Fibroblast of skin of abdomen (primary cell): ENCODE data around the gene DNAJC13. TPM values are rescaled to one million over a fixed set of nuclear protein-coding genes. Genes with fewer than 3 reads are reported as not detected.
A peak's percentile ranks its signal among the peaks of the same experiment; 100 is the strongest.
"Not testable (repeated sequence)": the region's sequence is repeated elsewhere in the genome, so short reads cannot be mapped to it uniquely, and the experiment has no call there.

Experiments
- DNase-seq: peaks from one replicate; pipeline ENCODE4 v3.0.0-alpha.2; 2013
- polyA plus RNA-seq, 2 experiments: library from polyadenylated mRNA; unstranded; fragments of 120-200 nt; gene quantifications; one replicate each; pipeline ENCODE4 v1.2.1, GENCODE V29; 2013; ENCODE audit not compliant: insufficient read length in 2 of 2

The DNAJC13 gene, protein sequence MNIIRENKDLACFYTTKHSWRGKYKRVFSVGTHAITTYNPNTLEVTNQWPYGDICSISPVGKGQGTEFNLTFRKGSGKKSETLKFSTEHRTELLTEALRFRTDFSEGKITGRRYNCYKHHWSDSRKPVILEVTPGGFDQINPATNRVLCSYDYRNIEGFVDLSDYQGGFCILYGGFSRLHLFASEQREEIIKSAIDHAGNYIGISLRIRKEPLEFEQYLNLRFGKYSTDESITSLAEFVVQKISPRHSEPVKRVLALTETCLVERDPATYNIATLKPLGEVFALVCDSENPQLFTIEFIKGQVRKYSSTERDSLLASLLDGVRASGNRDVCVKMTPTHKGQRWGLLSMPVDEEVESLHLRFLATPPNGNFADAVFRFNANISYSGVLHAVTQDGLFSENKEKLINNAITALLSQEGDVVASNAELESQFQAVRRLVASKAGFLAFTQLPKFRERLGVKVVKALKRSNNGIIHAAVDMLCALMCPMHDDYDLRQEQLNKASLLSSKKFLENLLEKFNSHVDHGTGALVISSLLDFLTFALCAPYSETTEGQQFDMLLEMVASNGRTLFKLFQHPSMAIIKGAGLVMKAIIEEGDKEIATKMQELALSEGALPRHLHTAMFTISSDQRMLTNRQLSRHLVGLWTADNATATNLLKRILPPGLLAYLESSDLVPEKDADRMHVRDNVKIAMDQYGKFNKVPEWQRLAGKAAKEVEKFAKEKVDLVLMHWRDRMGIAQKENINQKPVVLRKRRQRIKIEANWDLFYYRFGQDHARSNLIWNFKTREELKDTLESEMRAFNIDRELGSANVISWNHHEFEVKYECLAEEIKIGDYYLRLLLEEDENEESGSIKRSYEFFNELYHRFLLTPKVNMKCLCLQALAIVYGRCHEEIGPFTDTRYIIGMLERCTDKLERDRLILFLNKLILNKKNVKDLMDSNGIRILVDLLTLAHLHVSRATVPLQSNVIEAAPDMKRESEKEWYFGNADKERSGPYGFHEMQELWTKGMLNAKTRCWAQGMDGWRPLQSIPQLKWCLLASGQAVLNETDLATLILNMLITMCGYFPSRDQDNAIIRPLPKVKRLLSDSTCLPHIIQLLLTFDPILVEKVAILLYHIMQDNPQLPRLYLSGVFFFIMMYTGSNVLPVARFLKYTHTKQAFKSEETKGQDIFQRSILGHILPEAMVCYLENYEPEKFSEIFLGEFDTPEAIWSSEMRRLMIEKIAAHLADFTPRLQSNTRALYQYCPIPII (N-terminal part only)
- polyA plus RNA-seq (2013, experiment 1 of 2; ENCODE audit: insufficient read length): 42.7 TPM
- 43.6 TPM for polyA plus RNA-seq (2013, experiment 2 of 2; ENCODE audit: insufficient read length)

DNA sequence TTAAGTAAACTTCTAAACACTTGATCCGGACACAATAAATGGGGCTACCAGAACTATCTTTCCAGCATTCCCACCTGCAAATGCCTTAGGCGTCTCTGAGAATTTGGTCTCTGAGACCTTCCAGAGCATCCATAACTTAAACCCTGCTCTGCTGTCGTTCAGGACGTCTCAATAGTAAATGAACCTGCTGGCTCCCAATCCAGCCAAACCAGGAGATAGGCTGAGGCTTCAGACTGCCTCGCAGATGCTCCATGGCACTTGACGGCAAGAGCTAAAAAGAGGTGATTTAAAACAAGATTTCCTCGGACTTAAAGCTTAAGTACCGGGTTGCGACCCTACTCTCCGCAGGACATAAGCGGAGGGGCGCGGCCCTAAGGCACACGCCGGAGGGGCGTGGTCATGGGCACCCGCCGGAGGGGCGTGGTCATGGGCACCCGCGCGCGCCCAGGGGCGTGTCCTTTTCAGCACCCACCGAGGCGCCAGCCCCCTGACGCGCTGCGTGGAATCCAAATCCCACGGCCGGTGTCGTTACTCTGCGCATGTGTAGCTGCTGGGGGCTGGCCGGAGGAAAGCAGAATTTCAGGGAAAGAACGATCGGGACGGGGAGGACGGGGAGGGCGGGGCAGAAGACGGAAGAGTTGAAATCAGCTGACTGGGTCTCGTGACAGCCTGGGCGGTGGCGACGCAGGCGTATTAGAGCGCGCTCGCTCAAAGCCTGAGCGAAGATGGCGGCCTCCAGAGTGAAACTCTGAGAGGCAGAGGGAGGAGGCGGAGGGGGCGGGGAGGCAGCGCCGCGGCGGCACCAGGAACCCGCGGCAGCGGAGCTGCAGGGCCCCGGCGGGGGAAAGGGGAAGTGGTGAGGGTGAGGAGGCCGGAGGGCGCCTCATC, at the start of gene DNAJC13:
Gene DNAJC13, plus strand, starts transcription at position 696 of the 888 bp plus-strand sequence. CDS start 17,049 bp downstream, outside the sequence.
- peak; percentile 93 for DNase-seq

DNA sequence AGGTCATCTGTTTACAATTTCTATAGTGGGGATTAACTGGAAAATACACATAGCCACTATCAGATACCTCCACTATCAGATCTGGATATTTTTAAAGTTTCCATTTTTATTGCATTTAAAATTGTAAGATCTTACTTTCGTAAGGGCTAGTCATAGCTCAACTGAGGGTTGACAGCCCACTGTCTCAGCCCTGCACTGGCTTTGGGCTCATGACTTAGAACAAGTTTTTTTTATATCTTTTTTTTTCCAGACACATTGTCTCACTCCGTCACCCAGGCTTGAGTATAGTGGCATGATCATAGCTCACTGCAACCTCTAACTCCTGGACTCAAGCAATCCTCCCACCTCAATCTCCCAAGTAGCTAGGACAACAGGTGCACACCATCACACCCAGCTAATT, 48.8 kb upstream of the DNAJC13 start:
- DNase-seq: no peak

DNA sequence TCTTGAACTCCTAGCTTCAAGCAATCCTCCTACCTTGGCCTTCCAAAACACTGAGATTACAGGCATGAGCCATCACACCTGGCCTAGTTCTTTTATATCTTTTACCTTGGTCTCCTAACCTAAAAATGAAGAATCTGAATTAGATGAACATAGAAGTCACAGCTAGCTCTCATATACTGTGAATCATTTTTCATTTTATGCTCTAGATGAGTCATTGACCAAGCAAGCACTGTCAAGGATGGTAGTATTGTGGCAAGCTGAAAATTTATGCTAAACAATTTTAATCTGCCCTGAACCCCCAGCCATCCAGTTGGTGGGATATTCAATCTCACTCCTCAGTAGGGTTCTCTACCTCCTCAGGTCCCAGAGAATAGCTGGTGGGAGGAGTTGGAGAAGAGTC, 48.3 kb upstream of the DNAJC13 start:
- DNase-seq: no peak

DNA sequence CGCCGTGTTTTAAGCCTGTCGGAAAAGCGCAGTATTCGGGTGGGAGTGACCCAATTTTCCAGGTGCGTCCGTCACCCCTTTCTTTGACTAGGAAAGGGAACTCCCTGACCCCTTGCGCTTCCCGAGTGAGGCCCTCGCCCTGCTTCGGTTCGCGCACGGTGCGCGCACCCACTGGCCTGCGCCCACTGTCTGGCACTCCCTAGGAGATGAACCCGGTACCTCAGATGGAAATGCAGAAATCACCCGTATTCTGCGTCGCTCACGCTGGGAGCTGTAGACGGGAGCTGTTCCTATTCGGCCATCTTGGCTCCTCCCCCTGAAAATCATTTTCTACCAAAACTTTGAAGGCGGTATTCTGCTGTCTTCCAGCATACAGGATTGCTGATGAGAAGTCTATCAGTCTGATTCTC, 40.4 kb upstream of the DNAJC13 start:
- not testable (repeated sequence) for DNase-seq

DNA sequence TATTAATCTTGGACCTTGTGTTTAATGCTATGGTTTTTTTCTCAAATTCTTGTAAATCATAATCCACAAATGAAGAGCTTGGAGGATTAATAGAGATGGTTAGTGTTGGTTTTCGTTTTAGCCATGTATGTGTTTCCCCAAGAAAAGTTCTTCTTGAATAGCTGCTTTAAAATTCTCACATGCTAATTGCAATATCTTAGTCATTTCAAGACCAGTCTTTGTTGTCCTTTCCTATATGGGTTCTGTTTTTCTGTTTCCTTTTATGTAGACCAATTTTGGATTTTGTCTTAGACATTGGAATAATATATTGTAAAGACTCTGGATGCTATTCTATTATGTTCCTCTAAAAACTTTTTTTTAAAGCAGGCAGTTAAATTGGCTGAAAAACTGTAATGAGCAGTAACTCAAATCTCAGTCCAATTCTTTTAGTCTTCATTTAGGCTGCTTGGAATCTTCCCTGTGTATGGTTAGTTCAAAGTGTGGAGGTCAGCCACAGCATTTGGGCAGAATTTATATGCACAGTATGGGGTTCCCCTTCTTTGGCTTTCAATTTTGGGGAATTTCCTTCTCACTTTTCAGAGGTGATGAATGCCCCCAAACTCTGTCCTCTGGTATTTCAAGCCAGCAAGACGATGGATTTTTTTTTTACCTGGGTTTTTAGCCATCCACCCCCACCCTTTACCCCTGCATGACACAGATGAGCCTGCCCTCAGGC, 39.1 kb upstream of the DNAJC13 start:
- DNase-seq: no peak

DNA sequence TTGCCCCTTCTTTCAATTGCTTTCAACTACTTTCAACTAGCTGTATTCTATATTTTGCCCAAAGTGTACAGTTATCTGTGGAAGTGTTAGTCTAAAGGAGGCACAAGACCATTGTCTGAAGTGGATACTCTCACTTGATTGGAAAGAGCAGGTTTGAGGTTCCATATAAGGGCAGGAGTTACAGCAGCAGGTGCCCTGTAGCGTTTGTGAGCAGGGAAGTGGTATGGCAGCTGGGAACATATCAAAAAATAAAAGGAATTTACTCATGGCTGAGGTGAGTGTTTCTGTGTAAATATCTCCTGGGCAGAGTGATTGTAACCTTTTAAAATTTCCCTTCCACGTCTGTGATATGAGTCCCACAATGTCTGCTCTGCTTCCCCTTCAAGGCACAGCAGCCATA, 38.5 kb upstream of the DNAJC13 start:
- no peak for DNase-seq

DNA sequence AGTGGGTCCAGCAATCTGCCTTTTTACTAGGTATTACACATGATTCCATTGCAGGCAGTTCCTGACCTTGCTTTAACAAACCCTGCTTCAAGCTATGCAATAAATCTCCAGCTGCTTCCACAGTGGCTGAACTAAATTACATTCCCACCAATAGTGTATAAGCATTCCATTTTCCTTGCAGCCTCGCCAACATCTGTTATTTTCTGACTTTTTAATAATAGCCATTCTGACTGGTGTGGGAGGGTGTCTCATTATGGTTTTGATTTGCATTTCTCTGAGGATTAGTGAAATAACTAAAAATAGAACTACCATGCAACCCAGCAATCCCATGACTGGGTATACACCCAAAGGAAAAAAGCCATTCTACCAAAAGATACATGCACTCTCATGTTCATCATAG, 36.4 kb upstream of the DNAJC13 start:
- DNase-seq: peak; percentile 13

DNA sequence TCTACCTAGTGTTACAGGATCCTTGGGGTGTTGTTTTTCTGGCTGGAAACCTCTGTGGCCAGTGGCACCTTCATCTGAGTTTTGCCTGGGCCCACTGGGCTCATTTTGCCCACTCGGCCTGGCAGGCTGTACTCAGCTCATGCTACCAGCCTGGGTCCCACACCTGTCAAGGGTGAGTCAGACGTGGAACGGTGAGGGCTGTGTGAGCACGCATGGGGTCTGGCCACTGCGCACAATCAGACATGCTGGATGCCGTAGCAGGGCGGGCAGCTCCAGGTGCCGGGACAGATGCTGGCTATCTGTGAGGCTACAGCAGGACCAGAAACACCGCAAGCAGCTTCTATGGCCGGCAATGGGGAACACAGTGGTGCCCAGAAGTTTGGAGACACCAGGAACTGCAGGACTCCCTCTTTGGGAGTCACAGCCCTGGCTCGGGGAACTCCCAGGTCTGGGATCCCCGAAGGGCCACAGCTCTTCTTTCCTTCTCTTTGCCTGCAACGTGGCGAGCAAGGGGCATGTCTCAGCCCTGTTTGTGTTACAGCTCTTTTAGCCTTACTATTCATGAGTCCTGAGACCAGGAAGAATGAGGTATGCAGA, 35.9 kb upstream of the DNAJC13 start:
- DNase-seq: no peak

DNA sequence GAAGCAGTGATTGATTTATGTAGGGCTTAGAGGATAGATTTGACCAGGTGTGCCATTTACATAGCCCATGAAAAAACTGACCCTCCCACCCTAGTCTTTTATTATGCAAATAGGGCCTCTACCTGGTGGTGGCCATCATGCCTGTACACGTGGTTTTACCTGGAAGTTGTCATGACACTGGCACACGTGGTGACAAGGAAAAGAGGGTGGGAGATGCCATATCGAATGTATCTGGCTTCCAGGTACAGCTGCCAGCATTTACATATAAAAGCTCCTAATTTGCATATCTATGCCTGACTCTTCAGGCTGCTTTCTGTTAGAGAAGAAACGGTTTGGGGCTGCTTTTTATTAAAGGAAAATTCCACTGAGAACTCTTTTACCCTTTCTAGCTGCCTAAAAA, 35.0 kb upstream of the DNAJC13 start:
- DNase-seq: no peak

DNA sequence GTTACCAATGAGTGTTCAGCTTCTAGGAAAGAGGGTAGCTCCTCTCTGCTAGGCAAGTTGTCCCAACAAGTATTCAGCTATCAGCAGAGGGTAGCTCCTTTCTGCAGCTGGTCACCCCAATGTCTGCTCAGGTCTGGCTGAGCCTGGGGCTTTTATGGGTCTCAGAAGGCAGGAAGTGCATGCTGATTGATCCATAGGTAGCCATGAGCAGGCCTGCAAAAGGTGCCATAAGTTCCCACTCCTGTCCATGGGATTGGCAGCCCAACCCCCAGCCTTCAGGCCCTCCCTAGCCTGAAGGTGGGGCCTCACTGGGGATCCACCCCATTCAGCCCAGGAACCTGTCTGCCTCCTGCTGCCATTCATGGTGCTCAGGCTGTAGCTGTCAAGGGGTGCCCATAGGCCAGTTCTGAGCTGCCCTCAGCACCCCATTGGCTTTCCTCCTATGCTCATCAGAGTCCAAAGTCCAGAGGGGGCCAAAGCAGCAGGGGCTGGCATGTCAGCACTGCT, 34.6 kb upstream of the DNAJC13 start:
- DNase-seq: no peak

DNA sequence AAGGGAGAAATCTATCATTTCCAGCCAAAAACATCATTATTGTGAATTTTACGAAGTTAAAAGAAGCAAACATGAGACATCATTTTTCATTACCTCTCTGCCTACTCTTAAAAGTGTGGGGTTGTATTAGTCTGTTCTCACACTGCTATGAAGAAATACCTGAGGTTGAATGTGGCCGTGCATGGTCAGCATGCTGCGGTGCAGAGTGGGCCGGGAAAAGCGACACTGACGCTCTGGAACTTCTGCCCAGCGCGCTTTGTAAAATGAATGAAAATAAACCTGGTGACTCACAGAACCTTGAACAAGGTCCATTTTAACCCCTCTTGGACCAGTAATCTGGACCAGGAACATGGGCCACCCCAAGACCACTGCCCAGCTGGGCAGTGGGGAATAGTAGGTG, 31.0 kb upstream of the DNAJC13 start:
- no peak for DNase-seq

DNA sequence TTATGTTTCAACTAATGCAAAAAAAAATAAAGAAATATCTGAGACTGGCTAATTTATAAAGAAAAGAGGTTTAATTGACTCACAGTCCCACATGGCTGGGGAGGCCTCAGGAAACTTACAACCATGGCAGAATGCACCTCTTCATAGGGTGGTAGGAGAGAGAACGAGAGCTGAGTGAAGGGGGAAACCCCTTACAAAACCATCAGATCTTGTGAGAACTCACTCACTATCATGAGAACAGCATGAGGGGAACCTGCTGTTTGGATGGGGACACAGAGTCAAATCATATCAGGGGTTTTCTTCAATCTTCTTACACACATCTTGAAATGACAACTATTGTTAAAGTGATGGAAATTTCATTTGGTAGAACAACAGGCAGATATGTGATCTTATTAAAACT, 24.6 kb upstream of the DNAJC13 start:
- not testable (repeated sequence) for DNase-seq

DNA sequence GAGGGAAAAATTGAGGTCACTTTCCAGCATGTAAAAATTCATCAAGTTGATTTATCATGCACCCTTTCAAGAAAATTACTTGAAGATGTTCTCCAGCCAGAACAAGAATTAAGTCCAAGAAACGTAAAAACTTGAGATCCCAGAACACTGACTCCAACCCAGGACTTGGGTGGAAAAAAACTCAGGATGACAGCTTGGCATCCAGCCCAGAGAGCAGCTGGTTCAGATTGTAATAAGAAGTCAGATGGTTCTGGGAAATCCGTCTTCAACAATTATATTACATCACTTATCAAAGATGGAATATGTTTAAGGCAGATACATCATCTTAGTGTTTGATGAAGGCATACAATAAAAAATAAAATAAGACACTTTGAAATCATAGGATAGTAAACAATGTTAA, 23.0 kb upstream of the DNAJC13 start:
- peak; percentile 72 for DNase-seq

DNA sequence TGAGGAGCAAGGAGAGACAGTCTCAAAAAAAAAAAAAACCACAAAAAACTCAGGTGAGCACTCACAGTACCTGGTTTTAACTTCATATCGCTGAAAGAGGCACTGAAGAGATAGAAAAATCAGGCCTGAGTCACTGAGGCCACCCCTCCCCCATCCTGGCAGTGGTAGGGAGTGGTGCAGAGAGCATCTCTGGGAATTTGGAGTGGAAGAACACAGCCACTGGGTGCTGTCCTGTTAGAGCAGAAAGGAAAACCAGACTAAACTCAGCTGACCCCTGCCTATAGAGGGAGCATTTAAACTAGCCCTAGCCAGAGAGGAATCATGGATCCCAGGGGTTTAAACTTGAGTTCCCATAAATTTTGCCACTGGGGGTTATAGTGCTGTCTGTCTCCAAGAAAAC, 22.2 kb upstream of the DNAJC13 start:
- DNase-seq: no peak

DNA sequence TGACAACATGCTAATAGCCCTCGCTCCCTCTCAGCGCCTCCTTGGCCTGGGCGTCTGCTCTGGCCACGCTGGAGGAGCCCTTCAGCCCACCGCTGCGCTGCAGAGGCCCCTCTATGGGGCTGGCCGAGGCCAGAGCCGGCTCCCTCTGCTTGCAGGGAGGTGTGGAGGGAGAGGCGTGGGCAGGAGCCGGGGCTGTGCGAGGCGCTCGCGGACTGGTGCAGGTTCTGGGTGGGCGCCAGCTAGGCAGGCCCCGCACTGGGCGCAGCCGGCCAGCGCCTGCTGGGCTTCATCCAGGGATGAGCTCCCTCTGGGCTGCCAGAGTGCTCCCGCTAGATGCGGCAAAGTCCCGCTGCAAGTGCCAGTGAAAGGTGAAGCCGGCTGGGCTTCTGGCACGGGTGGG, 21.0 kb upstream of the DNAJC13 start:
- no peak for DNase-seq

DNA sequence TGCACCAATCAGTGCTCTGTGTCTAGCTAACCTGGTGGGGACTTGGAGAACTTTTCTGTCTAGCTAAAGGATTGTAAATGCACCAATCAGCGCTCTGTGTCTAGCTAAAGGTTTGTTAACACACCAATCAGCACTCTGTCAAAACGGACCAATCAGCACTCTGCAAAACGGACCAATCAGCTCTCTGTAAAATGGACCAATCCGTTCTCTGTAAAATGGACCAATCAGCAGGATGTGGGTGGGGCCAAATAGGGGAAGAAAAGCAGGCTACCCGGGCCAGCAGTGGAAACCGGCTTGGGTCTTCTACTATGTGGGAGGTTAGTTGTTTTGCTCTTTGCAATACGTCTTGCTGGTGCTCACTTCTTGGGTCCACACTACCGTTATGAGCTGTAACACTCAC, 20.5 kb upstream of the DNAJC13 start:
- DNase-seq: not testable (repeated sequence)

DNA sequence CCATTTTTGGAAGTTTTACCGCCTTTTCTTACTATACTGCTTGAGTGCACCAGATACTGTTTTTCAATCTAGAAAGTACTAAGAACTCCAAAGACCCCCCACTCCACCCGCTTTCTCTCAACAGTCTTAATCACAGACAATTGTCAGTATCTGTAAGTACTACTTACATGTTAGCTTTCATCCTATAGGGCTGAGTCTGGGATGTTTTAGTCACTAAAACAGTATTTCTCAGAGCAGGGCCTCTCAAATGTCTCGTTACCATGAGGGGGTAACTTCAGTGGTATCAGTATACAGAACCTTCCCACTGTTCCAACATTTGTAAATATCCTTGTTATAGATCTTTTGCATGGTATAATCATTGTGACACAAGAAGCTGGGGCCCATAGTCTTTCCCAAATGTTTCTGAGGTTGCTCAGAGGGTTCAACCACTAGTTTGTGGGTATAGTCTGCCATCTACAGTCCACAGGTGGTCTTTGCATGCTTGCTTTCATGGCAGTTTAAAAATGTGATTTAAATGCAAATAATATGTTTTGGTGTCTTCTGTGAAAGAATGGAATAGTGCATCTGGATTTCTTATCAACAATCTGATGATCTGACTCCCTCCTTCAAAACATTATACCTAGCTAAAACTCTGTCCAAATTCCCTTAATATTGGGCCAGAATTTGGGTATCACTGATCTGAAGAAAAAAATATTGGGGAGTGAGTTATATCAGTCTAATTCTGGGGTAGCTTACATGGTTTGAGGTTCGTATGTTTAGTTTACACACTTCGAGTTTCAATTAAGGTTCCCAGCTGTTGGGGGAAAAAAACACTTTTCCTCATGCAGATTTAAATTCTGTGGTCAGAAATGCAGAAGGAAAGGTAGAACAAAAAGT, 18.0 kb upstream of the DNAJC13 start:
- DNase-seq: peak; percentile 50

DNA sequence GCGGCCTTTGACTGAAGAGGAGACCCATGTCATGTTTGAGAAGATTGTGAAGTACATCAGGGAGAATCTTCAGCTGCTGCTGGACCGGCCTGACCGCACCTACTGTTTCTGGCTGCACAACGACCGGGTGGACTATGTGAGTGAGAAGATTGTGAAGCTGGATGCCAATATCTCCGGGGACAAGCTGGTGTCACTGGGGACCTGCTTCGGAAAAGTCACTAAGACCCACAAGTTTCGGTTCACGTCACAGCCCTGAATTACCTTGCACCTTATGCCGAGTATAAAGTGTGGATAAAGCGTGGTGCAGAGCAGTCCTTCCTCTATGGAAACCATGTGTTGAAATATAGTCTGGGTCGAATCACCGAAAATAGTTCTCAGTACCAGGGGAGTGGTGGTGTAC, 16.0 kb upstream of the DNAJC13 start:
- DNase-seq: no peak

DNA sequence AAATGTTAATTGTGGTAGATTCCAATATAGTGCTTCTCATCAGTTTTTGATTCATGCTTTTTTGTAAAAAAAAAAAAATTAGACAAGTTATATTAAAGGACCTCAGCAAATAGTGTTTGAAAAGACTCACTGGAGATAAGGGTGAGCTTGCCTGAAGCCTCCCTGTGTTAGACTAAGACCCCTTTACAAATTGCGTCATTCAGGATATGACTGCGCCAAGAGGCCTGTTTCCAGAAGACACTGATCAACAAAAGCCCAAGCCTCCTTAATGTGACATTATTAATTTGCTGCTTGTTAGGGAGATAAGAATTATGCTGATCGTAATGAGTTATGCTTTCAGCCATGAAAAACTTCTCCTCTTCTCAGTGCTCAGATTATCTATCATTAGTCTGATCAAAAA, 13.0 kb upstream of the DNAJC13 start:
- DNase-seq: no peak
